AG08395 (cell line): Measurements from ENCODE around the gene RNASEH2B.

Source experiments
- DNase-seq: peaks from one replicate; pipeline ENCODE4 v3.0.0; 2012; ENCODE audit warnings: mixed read lengths, low spot score

The RNASEH2B gene

DNA sequence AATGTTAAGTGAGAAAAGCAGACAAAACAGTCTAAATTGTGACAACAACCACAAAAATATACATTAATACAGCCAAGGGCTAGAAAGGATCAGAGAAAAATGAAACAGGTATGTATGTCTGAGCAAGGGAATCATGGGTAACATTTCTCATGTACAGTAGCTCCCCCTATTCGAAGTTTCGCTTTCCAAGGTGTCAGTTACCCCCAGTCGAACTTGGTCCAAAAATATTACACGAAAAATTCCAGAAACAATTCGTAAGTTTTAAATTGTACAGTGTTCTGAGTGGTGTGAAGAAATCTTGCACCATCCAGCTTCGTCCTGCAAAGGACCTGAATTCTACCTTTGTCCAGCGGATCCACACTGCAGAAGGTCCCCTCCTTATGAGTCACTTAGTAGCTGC, 1.8 kb upstream of the RNASEH2B start:
- no peak for DNase-seq

DNA sequence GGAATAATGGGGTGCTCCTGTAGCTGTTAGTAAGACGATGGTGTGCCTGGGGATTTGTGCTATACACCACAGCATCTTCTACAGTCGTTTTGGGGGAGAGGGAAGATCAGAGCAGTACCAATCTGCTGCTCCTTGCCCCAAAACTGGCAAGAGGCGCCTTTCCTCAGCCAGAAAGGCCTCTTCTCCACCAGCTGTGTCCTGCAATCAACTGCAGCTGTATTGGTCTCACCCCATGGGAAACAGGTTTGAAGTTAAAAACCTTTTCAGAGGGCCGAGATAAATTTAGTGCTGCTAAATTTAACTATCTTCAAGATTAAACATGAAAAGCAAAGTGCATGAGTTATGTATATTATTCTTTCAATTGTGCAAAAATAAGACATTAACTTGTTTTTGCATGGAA, 1.2 kb upstream of the RNASEH2B start:
- DNase-seq, result no peak

DNA sequence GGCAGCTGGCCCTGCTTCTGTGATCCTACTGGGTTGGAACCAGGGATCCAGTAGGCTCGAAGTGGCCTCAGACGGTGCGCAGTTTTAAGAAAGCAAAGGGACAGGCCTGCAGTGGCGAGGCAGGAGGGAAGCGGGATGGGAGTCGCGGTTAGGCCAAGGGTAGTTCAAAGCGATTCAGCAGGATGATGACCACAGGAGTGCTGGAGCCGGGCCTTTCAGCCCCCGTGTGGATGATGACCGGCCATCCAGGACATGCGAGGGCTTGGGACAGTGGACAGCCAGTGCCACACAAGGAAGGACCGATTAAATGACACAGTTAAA, 854 bp downstream of the RNASEH2B start:
- peak; percentile 40 for DNase-seq

DNA sequence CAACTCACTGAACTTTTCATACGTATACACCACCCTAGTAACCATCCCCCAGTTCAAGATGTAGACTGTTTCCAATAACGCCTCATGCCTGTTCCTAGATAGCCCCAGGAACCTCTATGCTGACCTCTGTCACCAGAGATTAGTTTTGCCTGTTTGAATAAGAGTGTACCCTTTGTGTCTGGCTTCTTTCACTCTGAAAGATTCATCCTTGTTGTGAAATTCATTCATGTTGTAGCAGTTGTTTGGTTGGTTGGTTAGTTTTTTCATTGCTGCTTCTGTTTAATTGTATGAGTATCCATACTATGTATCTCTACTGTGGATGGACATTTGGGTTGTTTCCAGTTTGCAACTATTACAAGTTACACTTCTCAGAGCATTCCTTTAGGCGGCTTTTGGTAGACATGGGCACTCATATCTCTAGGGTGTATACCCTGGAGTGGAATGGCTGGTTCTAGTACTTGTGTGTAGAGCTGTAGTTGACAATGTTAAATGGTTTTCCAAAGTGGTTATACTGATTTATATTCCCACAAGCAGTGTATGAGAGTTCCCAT, 1.6 kb downstream of the RNASEH2B start:
- DNase-seq, result no peak

- peak; percentile 78 for DNase-seq
These were observed 2.6 kb downstream of the RNASEH2B start for GRCh38 chr13:50911937-50912795.

DNA sequence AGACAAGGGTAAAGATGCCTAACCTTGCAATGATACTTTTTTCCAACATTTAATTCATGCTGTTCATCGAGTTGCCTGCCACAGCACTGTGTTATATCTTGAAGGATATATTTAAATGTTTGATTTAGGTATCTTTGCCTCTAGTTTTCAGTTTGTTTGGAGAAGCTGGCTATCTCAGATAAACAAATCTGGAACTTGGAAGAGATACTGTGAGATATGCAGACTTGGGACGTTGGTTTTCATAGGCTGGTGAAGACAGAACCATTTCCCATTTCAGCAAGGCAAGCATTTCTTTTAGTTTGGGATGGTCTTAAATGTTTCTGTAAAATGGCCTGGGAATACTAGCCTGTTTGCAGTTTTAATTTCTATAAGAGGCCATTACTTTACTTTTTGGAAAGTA, 3.3 kb downstream of the RNASEH2B start:
- DNase-seq, result no peak

GRCh38 chr13:50914176-50914700, 4.6 kb downstream of the RNASEH2B start:
- DNase-seq, result peak; percentile 24

- peak; percentile 21 for DNase-seq
These were observed 5.3 kb downstream of the RNASEH2B start for GRCh38 chr13:50914848-50915247.

DNA sequence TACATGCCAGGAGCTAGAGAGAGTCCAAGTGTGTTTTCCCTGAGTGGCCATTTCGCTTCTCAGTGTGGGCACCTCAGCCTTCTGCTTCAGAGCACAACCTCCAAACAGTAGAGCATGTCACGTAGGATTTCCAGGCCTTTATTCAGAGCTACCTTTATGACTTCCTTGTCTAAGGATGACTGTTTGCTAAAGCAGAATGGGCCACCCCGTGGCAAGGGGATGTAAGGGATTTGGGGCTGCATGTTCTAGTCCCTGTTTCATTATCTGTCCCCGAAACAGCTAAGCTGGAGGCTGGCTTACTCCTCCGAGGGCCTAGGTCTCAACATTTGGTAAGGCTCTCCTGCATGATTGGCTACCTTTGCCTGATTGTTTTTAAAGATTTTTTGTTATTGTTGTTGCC, 6.0 kb downstream of the RNASEH2B start:
- no peak for DNase-seq

DNA sequence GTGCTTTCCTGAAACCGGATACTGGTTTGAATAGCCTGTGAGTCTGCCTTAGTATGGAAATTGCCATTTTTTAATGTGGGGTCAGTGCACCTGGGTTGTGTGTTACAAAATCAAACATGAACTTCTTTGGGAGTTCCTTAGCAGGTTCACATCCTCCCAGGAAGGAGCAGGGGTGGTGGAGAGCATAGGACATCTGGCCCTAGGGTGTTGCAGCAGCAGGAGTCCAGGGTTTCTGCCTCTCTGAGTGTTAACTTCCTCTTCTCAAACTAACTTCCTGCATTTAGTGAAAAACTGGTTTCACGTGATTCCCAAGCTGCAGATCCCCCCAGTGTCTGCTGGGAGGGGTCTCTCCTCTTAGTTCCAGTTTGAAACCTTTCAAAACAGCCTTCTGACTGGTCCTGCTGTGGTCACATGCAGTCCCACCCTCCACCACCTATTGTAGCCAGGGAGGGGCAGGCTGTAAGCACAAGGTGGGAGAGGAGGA, 7.2 kb downstream of the RNASEH2B start:
- DNase-seq, result no peak

- no peak for DNase-seq
These were observed 8.0 kb downstream of the RNASEH2B start for GRCh38 chr13:50917572-50917971.

DNA sequence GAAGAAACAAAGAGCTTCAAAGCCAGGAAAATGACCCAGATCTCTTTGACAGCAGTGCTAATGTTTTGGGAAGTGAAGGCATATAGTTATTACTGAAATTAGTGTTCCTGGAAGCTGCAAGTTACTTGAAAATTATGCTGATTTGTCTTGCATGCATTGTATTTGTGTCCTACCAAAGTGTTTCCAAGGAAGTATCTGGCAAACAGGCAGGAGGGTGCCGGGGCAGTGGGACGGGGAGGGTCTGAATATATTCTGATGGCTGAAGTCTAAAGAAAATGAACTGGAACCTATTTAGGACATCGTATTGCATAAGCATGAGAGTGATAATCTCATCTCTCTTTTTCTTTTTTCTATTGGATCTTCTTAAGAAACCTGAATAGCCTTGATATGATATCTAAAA, 9.0 kb downstream of the RNASEH2B start:
- DNase-seq, result no peak

- no peak for DNase-seq
These were observed 9.7 kb downstream of the RNASEH2B start for GRCh38 chr13:50919277-50919676.

DNA sequence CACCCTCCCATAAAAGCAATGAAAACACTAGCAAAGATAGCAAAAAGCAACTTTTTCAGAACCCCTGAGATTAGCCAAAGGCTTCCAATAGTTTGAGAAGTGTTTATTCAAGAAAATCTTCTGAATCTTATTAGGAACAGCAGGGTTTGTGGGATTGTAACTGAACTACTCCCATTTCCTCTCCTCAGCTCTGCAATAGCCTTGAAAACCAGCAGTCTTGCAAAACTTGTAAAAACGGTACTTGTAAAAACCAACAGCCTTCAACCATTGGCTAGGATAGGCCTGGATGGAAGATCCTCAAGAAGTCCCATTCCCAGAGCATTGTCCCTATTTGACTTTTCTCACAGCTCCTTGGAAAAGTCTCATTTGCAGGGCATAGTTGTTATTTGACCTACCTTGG, 12.1 kb downstream of the RNASEH2B start:
- DNase-seq, result no peak

- no peak for DNase-seq
These were observed 13.7 kb downstream of the RNASEH2B start for GRCh38 chr13:50923272-50923671.

- no peak for DNase-seq
These were observed 14.4 kb downstream of the RNASEH2B start for GRCh38 chr13:50924025-50924424.

GRCh38 chr13:50927701-50928100, 18.1 kb downstream of the RNASEH2B start:
- no peak for DNase-seq

- no peak for DNase-seq
These were observed 18.5 kb downstream of the RNASEH2B start for GRCh38 chr13:50928102-50928501.

DNA sequence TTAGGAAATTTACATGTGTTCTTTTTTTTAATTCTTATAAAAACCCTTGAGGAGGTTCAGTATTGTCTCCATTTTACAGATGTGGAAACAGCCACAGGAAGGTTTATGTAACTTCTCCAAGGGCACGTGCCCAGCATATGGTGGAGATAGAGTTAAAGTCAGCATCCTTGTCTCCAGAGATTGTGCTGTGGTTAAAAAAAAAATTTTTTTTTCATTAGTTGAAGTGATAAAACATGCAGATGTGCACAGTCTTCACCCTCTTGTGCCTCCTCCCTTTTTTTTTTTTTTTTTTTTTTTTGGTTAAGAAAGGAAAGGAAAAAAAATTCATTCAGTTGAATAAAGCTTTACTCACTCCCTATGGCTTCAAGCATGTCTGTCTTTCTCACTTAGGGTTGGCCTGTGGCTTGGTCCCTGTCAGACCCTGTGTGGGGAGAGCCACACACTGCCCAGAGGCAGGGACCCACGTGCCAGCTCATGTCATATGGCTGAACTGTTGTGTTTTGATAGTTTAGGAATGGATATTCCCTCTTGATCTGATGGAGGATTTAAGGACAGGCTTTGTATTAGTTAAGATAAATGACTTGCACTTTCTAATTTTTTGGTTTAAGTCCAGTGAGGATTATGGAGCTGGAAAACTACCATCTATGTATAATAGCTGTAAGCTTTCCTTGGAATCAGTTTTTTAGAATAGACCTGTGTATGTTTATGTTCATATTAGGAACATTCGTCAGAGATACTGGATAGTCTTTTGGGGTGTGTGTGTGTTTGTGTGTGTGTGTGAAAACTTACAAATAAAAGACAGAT, 19.3 kb downstream of the RNASEH2B start:
- no peak for DNase-seq

GRCh38 chr13:50932091-50932490, 22.5 kb downstream of the RNASEH2B start:
- DNase-seq, result no peak

GRCh38 chr13:50934735-50935435, 25.3 kb downstream of the RNASEH2B start:
- no peak for DNase-seq

- DNase-seq, result no peak
These were observed 27.1 kb downstream of the RNASEH2B start for GRCh38 chr13:50936679-50937078.
